ENCODE results near the gene PARN.

DNA sequence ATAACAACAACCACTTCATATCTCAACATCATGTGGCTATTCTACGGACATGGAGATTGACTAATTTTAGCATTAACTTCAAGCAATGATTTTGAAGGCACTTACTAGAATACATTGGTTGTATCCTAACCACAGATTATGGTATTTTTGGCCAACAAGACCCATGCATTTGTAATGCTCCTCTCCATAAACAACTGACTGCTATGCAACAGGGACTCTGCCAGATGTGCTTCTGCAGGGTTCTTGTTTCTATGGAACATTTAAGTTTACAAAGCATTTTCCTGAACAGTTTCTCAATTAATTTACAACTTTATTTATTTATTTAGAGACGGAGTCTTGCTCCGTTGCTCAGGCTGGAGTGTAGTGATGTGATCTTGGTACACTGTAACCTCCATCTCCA is 178.0 kb downstream of the PARN start:
- TF ChIP-seq POLR2A (IDR thresholded peaks at IDR 0.05; ENCODE audit: low read depth, low read length) (no peak), POLR2AphosphoS5 (IDR thresholded peaks at IDR 0.05; ENCODE audit: low read depth, low read length) (no peak), TAF1 (IDR thresholded peaks at IDR 0.05; ENCODE audit: low read depth, low read length) (no peak), SPI1 (IDR thresholded peaks at IDR 0.05; ENCODE audit: low read depth, low read length) (no peak), POU2F2 (IDR thresholded peaks at IDR 0.05; ENCODE audit: low read depth, low read length) (no peak), PAX5 (IDR thresholded peaks at IDR 0.05; ENCODE audit: insufficient read depth, low read length, severe bottlenecking) (no peak)
